HEK293 (cell line): Measurements from ENCODE around the gene GPX4.

Experiments
- CTCF ChIA-PET: fragments of 350-600 bp; formaldehyde crosslinking; extraction: SDS; loops from one replicate; lab custom pipeline; 2021; ENCODE audit warnings: antibody characterized with exemption; lab: Yijun Ruan, JAX
- POLR2A ChIA-PET: fragments of 300-600 bp; formaldehyde crosslinking; extraction: SDS; loops from one replicate; lab custom pipeline; 2020; ENCODE audit warnings: antibody characterized with exemption, inconsistent platforms; lab: Yijun Ruan, JAX
- H3K27ac ChIP-seq: fragments of 200-500 bp; sonication (Bioruptor generic); 2 replicates; pipeline ENCODE4 v1.5.1; 2014; ENCODE audit warnings: low read depth, low read length, control low read depth, inconsistent platforms; ENCODE audit errors: extremely low read depth
- H3K36me3 ChIP-seq, 2 experiments: fragments of 200-500 bp in 1 of 2; sonication (Bioruptor generic) in 1 of 2; 1 replicate in 1 of 2; 2 replicates in 1 of 2; pipeline ENCODE4 v1.5.1; 2014 to 2017; ENCODE audit warnings: inconsistent platforms in 2 of 2, low read length in 2 of 2; ENCODE audit not compliant: control insufficient read depth in 2 of 2, insufficient read depth in 1 of 2
- H3K4me1 ChIP-seq: fragments of 200-500 bp; sonication (Bioruptor generic); 2 replicates; pipeline ENCODE4 v1.5.1; 2014; ENCODE audit warnings: mild to moderate bottlenecking, low read length, inconsistent platforms; ENCODE audit not compliant: control insufficient read depth, insufficient read depth
- H3K4me3 ChIP-seq: 2 replicates; pipeline ENCODE4 v1.5.1; 2011; ENCODE audit warnings: low read depth, mild to moderate bottlenecking, control low read depth, low read length, moderate library complexity
- H3K9me3 ChIP-seq: fragments of 200-500 bp; sonication (Bioruptor generic); 2 replicates; pipeline ENCODE4 v1.5.1; 2014; ENCODE audit warnings: low read depth, low read length, inconsistent platforms; ENCODE audit not compliant: control insufficient read depth, insufficient read depth
- MZF1 ChIP-seq: fragments of 450-650 bp; formaldehyde crosslinking; IDR thresholded peaks from 2 replicates; pipeline ENCODE4 v1.5.1; 2017; ENCODE audit warnings: missing biosample characterization, missing genetic modification characterization, borderline replicate concordance
- PRDM6 ChIP-seq: fragments of 450-650 bp; formaldehyde crosslinking; IDR thresholded peaks from 2 replicates; pipeline ENCODE4 v1.5.1; 2017; ENCODE audit warnings: missing biosample characterization, missing genetic modification characterization
- REPIN1 ChIP-seq: fragments of 450-650 bp; formaldehyde crosslinking; IDR thresholded peaks from 2 replicates; pipeline ENCODE4 v1.5.1; 2017; ENCODE audit warnings: missing biosample characterization, missing genetic modification characterization, low read depth
- ZBTB26 ChIP-seq: fragments of 450-650 bp; formaldehyde crosslinking; optimal IDR thresholded peaks from 2 replicates; pipeline ENCODE3; 2016; ENCODE audit warnings: missing biosample characterization, mild to moderate bottlenecking, missing genetic modification characterization
- ZFP41 ChIP-seq: fragments of 450-650 bp; formaldehyde crosslinking; IDR thresholded peaks from 2 replicates; pipeline ENCODE4 v1.5.1; 2016; ENCODE audit warnings: missing biosample characterization, missing genetic modification characterization, borderline replicate concordance
- ZNF157 ChIP-seq: fragments of 450-650 bp; formaldehyde crosslinking; IDR thresholded peaks from 2 replicates; pipeline ENCODE4 v1.5.1; 2016; ENCODE audit warnings: missing biosample characterization, missing genetic modification characterization
- ZNF280C ChIP-seq: fragments of 450-650 bp; formaldehyde crosslinking; IDR thresholded peaks from 2 replicates; pipeline ENCODE4 v1.5.1; 2016; ENCODE audit warnings: missing biosample characterization, missing genetic modification characterization
- ZNF311 ChIP-seq: fragments of 450-650 bp; formaldehyde crosslinking; IDR thresholded peaks from 2 replicates; pipeline ENCODE4 v1.5.1; 2017; ENCODE audit warnings: missing biosample characterization, missing genetic modification characterization, borderline replicate concordance
- ZNF335 ChIP-seq: fragments of 450-650 bp; formaldehyde crosslinking; conservative IDR thresholded peaks from 2 replicates; pipeline ENCODE4 v1.5.1; 2016; ENCODE audit warnings: missing biosample characterization, missing genetic modification characterization
- ZNF37A ChIP-seq: fragments of 450-650 bp; IDR thresholded peaks from 2 replicates; pipeline ENCODE4 v1.5.1; 2018; ENCODE audit warnings: missing biosample characterization, missing genetic modification characterization
- ZNF580 ChIP-seq: fragments of 450-650 bp; formaldehyde crosslinking; IDR thresholded peaks from 2 replicates; pipeline ENCODE4 v1.5.1; 2016; ENCODE audit warnings: missing biosample characterization, missing genetic modification characterization
- ZNF585B ChIP-seq: fragments of 450-650 bp; formaldehyde crosslinking; IDR thresholded peaks from 2 replicates; pipeline ENCODE4 v1.5.1; 2016; ENCODE audit warnings: missing biosample characterization, missing genetic modification characterization
- ZNF645 ChIP-seq: fragments of 450-650 bp; formaldehyde crosslinking; IDR thresholded peaks from 2 replicates; pipeline ENCODE4; 2016; ENCODE audit warnings: missing biosample characterization, missing genetic modification characterization
- ZNF654 ChIP-seq: fragments of 450-650 bp; formaldehyde crosslinking; IDR thresholded peaks from 2 replicates; pipeline ENCODE4 v1.5.1; 2016; ENCODE audit warnings: low read depth, missing biosample characterization, missing genetic modification characterization
- ZNF677 ChIP-seq: fragments of 450-650 bp; IDR thresholded peaks from 2 replicates; pipeline ENCODE4 v1.5.0; 2018; ENCODE audit warnings: missing biosample characterization, mild to moderate bottlenecking, missing genetic modification characterization, moderate library complexity
- ZSCAN5A ChIP-seq: fragments of 450-650 bp; formaldehyde crosslinking; IDR thresholded peaks from 2 replicates; pipeline ENCODE4 v1.5.1; 2016; ENCODE audit warnings: missing biosample characterization, missing genetic modification characterization

The GPX4 gene

GRCh38 chr19:1085676-1086442 is 17.9 kb upstream of the GPX4 start (continued):
- TF ChIP-seq PRDM6 (tag by site-specific recombination): no peak
- no peak for TF ChIP-seq ZNF580 (tag by site-specific recombination)
- TF ChIP-seq ZNF654: no peak
- no peak for TF ChIP-seq ZFP41
- peak; percentile 4 for TF ChIP-seq ZBTB26 (tag by site-specific recombination)
- no peak for TF ChIP-seq ZNF585B (tag by site-specific recombination)
- no peak for TF ChIP-seq ZSCAN5A

- H3K36me3 ChIP-seq: peaks cover 0 to 44% of the 10 kb centered on the region in 2 experiments; a peak in 1 of 3 replicates
- no peaks in the 10 kb centered on the region for H3K9me3 ChIP-seq
- no peak for TF ChIP-seq MZF1 (tag by site-specific recombination)
- TF ChIP-seq ZNF280C: no peak
- no peak for TF ChIP-seq ZNF311
- no peak for TF ChIP-seq REPIN1 (tag by site-specific recombination)
- no peak for TF ChIP-seq ZNF157
- TF ChIP-seq ZSCAN5A: no peak
- TF ChIP-seq ZNF335 (tag by site-specific recombination): no peak
- no peak for TF ChIP-seq ZNF37A (tag by site-specific recombination)
- TF ChIP-seq ZNF677 (tag by site-specific recombination): no peak
- TF ChIP-seq ZNF645 (tag by site-specific recombination): no peak
- H3K4me1 ChIP-seq: no peaks in the 10 kb centered on the region
- CTCF ChIA-PET: interaction anchor here (0.7 to 1.6 kb wide), 2 partner anchors 27 to 95 kb away, joined by 3 read pairs; no protein-coding TSS in a partner anchor
- H3K4me3 ChIP-seq: no peak overlapping the region
- no peak overlapping the region for H3K27ac ChIP-seq
- POLR2A ChIA-PET: interaction anchor here (0.7 to 2.9 kb wide), 8 partner anchors 8 to 183 kb away, joined by 3 to 18 read pairs (median 4); partner anchors contain the start of genes ABCA7, CIRBP, CNN2 and GPX4
Measured at GRCh38 chr19:1086613-1087012, 17.2 kb upstream of the GPX4 start.
